Muscle of back (tissue), 13 donors: ENCODE measurements around the gene BEND7. TPM values are rescaled to one million over a fixed set of nuclear protein-coding genes. Genes with fewer than 3 reads are reported as not detected.
"Not testable (repeated sequence)": the region's sequence is repeated elsewhere in the genome, so short reads cannot be mapped to it uniquely, and the experiment has no call there.

Experiments used
- DNase-seq, 3 donors: peaks; one replicate each; pipeline versions ENCODE4 v3.0.0 to v3.0.0-alpha.2; 2013
- long read RNA-seq, 9 donors: transcript quantifications; one replicate each; lab custom pipeline, GENCODE V29; 2026
- polyA plus RNA-seq, 10 donors: library from polyadenylated mRNA; unstranded; fragments of 120-200 nt; gene quantifications; one replicate each; pipeline ENCODE4 v1.2.1, GENCODE V29; 2013; ENCODE audit not compliant: insufficient read length in 10 of 10

Gene BEND7
- 10 to 100 TPM in 2 of 10 donors, 1 to 10 TPM in 8; 5.6 to 10.6 (median 7.8) TPM for polyA plus RNA-seq
- long read RNA-seq, donor 1: 0 reads
- long read RNA-seq, donor 2: 0 reads
- long read RNA-seq, donor 3: 0 reads
- long read RNA-seq, donor 4: 0 reads
- long read RNA-seq, donor 5: 0 reads
- long read RNA-seq, donor 6: 0 reads
- long read RNA-seq, donor 7: 0 reads
- long read RNA-seq, donor 8: 0 reads
- long read RNA-seq, donor 9: 0 reads

- peak in 1 of 3 donors; percentile 59 for DNase-seq
Observed at GRCh38 chr10:13528875-13529713, at the start of gene BEND7. Gene BEND7, minus strand, starts transcription at chr10:13529014. Its CDS starts 481 bp downstream, at chr10:13528533.

- no peak for DNase-seq
Observed at GRCh38 chr10:13573960-13574359, 45.1 kb upstream of the BEND7 start.

- no peak for DNase-seq
Observed at GRCh38 chr10:13571541-13571940, 42.7 kb upstream of the BEND7 start.

GRCh38 chr10:13567030-13567429, 38.2 kb upstream of the BEND7 start:
- DNase-seq: no peak

- DNase-seq: no peak
Observed at GRCh38 chr10:13564576-13564975, 35.8 kb upstream of the BEND7 start.

- DNase-seq: no peak
Observed at GRCh38 chr10:13563481-13564445, 34.9 kb upstream of the BEND7 start.

- no peak for DNase-seq
Observed at GRCh38 chr10:13560597-13560996, 31.8 kb upstream of the BEND7 start.

GRCh38 chr10:13559124-13559700, 30.4 kb upstream of the BEND7 start:
- no peak for DNase-seq

GRCh38 chr10:13555884-13556510, 27.2 kb upstream of the BEND7 start:
- DNase-seq: no peak

GRCh38 chr10:13550802-13551201, 22.0 kb upstream of the BEND7 start:
- no peak for DNase-seq

- no peak for DNase-seq
Observed at GRCh38 chr10:13542533-13542932, 13.7 kb upstream of the BEND7 start.

- DNase-seq: not testable (repeated sequence)
Observed at GRCh38 chr10:13537985-13538384, 9.2 kb upstream of the BEND7 start.

- peak in 1 of 3 donors; percentile 55 for DNase-seq
Observed at GRCh38 chr10:13536674-13537366, 8.0 kb upstream of the BEND7 start.

- no peak for DNase-seq
Observed at GRCh38 chr10:13535346-13535745, 6.5 kb upstream of the BEND7 start.

- DNase-seq: no peak
Observed at GRCh38 chr10:13529714-13529973, 830 bp upstream of the BEND7 start.

- DNase-seq: peak in 1 of 3 donors; percentile 38
Observed at GRCh38 chr10:13528123-13528874, 515 bp downstream of the BEND7 start.

- no peak for DNase-seq
Observed at GRCh38 chr10:13527864-13528122, 1.0 kb downstream of the BEND7 start.

- peak in 1 of 3 donors; percentile 47 for DNase-seq
Observed at GRCh38 chr10:13526948-13527863, 1.6 kb downstream of the BEND7 start.

GRCh38 chr10:13525663-13526062, 3.2 kb downstream of the BEND7 start:
- DNase-seq: no peak
